ENCODE results near the gene CAPN1. TPM values are rescaled to one million over a fixed set of nuclear protein-coding genes. Genes with fewer than 3 reads are reported as not detected.
A peak's percentile ranks its signal among the peaks of the same experiment; 100 is the strongest.

Gene CAPN1
- total RNA-seq, 1 experiment from 2014 or later = 111 TPM

DNA sequence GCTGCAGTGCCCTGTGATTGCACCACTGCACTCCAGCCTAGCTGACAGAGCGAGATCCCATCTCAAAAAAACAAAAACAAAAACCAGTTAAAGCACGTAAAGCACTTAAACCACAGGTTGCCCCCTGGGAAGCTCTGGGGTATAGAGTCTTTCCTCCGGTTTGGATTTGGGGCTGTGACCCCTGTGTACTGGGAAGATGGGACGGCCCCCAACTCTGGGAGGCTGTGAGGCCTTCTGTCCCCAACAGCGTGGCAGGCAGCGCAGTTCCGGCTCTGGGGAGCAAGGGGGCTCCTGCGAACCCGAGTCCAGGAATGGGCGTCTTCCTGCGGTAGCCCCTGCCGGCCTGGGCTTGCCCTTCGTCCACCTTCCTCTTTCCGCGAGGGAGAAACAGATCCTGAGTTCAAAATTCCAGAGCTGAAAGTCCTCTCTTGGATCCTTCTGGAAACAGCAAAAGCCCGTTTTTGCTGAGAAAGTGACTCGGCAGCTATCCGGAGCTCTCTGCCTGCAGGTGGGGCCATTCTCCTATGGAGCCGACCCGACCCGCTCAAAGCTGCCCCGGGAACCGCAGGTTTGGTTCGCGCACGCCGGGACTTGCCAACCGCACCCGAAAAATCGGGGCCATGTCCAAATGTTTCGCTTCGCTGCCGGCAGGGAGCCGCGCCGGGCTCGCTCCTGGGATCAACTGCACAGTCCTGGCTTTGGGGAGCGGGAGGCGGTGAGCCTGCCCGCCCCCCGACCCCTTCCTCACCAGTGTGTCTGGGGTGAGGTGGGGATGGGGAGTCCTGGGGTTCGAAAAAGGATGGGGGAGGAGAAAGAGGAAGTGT, 43.8 kb downstream of the CAPN1 start:
- peaks cover 8% of the 10 kb centered on the region for H3K9me3 Mint-ChIP-seq (ENCODE audit: unreplicated experiment)
- ChIA-PET CTCF (interaction anchor here (0.5 to 2.9 kb wide), 18 partner anchors 13 to 107 kb away, joined by 3 to 17 read pairs (median 4); partner anchors contain the start of gene CDC42EP2), POLR2A (interaction anchor here (0.6 to 2.3 kb wide), 13 partner anchors 12 to 165 kb away, joined by 3 to 15 read pairs (median 7); partner anchors contain the start of genes CAPN1, CDC42EP2, DPF2 and FAU)
- H3K27ac Mint-ChIP-seq (ENCODE audit: low read depth, unreplicated experiment) = peak overlapping the region; percentile 35
- H3K36me3 Mint-ChIP-seq (ENCODE audit: insufficient read depth, unreplicated experiment) = no peaks in the 10 kb centered on the region
- BruUV-seq (replicated peaks) = no TSS peak
- H3K4me3 Mint-ChIP-seq (ENCODE audit: unreplicated experiment) = peak overlapping the region; percentile 71
- peak; percentile 72 for DNase-seq (ENCODE audit: unreplicated experiment)
- peaks cover 5% of the 10 kb centered on the region for H3K4me1 Mint-ChIP-seq (ENCODE audit: insufficient read depth, unreplicated experiment)
- intact Hi-C loops (cut with micrococcal nuclease) = loop anchor here (1.0 kb wide), 2 partner anchors 29 to 105 kb away; no protein-coding TSS in a partner anchor
- H3K27me3 Mint-ChIP-seq (ENCODE audit: insufficient read depth, unreplicated experiment) = no peaks in the 10 kb centered on the region
- TF ChIP-seq, protein P1, sequence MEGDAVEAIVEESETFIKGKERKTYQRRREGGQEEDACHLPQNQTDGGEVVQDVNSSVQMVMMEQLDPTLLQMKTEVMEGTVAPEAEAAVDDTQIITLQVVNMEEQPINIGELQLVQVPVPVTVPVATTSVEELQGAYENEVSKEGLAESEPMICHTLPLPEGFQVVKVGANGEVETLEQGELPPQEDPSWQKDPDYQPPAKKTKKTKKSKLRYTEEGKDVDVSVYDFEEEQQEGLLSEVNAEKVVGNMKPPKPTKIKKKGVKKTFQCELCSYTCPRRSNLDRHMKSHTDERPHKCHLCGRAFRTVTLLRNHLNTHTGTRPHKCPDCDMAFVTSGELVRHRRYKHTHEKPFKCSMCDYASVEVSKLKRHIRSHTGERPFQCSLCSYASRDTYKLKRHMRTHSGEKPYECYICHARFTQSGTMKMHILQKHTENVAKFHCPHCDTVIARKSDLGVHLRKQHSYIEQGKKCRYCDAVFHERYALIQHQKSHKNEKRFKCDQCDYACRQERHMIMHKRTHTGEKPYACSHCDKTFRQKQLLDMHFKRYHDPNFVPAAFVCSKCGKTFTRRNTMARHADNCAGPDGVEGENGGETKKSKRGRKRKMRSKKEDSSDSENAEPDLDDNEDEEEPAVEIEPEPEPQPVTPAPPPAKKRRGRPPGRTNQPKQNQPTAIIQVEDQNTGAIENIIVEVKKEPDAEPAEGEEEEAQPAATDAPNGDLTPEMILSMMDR (IDR thresholded peaks at IDR 0.05; ENCODE audit: unreplicated experiment) = peak; percentile 36

DNA sequence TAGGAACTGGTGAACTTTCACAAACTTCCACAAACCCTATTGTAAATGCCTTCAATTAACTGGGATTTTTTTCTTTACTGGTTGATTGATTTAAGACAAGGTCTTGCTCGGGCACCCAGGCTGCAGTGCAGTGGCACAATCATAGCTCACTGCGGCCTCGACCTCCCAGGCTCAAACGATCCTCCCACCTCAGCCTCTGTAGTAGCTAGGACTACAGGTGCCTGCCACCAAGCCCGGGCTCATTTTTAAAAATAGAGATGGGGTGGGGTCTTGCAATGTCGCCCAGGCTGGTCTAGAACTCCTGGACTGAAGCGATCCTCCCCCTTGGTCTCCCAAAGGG, 44.3 kb downstream of the CAPN1 start:
- H3K27ac Mint-ChIP-seq (ENCODE audit: low read depth, unreplicated experiment) = no peak overlapping the region
- H3K4me3 Mint-ChIP-seq (ENCODE audit: unreplicated experiment) = peak overlapping the region; percentile 71
- no TSS peak for BruUV-seq (replicated peaks)
- no peaks in the 10 kb centered on the region for H3K27me3 Mint-ChIP-seq (ENCODE audit: insufficient read depth, unreplicated experiment)
- TF ChIP-seq, protein P1 (IDR thresholded peaks at IDR 0.05; ENCODE audit: unreplicated experiment) = no peak
- peaks cover 5% of the 10 kb centered on the region for H3K4me1 Mint-ChIP-seq (ENCODE audit: insufficient read depth, unreplicated experiment)
- intact Hi-C loops (cut with micrococcal nuclease) = no loop called here
- ChIA-PET CTCF (interaction anchor here (0.5 to 2.9 kb wide), 11 partner anchors 11 to 105 kb away, joined by 3 to 17 read pairs (median 4); partner anchors contain the start of gene CDC42EP2), POLR2A (interaction anchor here (0.6 to 2.3 kb wide), 10 partner anchors 24 to 164 kb away, joined by 3 to 15 read pairs (median 8); partner anchors contain the start of genes CAPN1, CDC42EP2, FAU and MRPL49)
- H3K9me3 Mint-ChIP-seq (ENCODE audit: unreplicated experiment) = peaks cover 8% of the 10 kb centered on the region
- no peak for DNase-seq (ENCODE audit: unreplicated experiment)
- H3K36me3 Mint-ChIP-seq (ENCODE audit: insufficient read depth, unreplicated experiment) = no peaks in the 10 kb centered on the region

DNA sequence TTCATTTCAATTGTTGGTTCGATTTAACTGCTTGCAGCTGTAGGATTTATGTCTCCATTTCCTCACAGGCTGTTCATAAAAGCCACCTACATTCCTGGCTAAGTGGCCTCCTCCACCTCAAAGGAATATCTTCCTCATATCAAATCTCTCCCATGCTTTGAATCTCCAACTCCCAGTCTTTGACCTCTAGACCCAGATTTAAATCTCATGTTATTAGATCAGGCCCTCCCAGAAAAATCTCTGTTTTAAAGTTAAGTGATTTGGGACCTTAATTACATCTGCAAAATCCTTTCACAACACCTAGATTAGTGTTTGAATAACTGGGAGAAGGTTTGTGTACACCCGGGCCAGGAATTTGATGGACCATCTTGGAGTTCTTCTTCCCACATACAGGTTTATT, 46.2 kb downstream of the CAPN1 start:
- ChIA-PET CTCF (interaction anchor here (0.6 to 2.0 kb wide), 5 partner anchors 23 to 88 kb away, joined by 3 to 7 read pairs (median 3); no protein-coding TSS in a partner anchor), POLR2A (interaction anchor here (0.7 kb wide), 1 partner anchor 131 kb away, joined by 3 read pairs; no protein-coding TSS in a partner anchor)
- TF ChIP-seq, protein P1 (IDR thresholded peaks at IDR 0.05; ENCODE audit: unreplicated experiment) = no peak
- H3K36me3 Mint-ChIP-seq (ENCODE audit: insufficient read depth, unreplicated experiment) = no peaks in the 10 kb centered on the region
- peaks cover 8% of the 10 kb centered on the region for H3K9me3 Mint-ChIP-seq (ENCODE audit: unreplicated experiment)
- DNase-seq (ENCODE audit: unreplicated experiment) = no peak
- H3K4me3 Mint-ChIP-seq (ENCODE audit: unreplicated experiment) = no peak overlapping the region
- no TSS peak for BruUV-seq (replicated peaks)
- H3K27ac Mint-ChIP-seq (ENCODE audit: low read depth, unreplicated experiment) = no peak overlapping the region
- intact Hi-C loops (cut with micrococcal nuclease) = no loop called here
- no peaks in the 10 kb centered on the region for H3K27me3 Mint-ChIP-seq (ENCODE audit: insufficient read depth, unreplicated experiment)
- H3K4me1 Mint-ChIP-seq (ENCODE audit: insufficient read depth, unreplicated experiment) = peaks cover 5% of the 10 kb centered on the region

All from MCF 10A (cell line).